ENCODE measurements around the gene MOXD1. TPM values are rescaled to one million over a fixed set of nuclear protein-coding genes. Genes with fewer than 3 reads are reported as not detected.

The MOXD1 gene
- total RNA-seq, 1 donor from 2014 or later, result 1.6 TPM

DNA sequence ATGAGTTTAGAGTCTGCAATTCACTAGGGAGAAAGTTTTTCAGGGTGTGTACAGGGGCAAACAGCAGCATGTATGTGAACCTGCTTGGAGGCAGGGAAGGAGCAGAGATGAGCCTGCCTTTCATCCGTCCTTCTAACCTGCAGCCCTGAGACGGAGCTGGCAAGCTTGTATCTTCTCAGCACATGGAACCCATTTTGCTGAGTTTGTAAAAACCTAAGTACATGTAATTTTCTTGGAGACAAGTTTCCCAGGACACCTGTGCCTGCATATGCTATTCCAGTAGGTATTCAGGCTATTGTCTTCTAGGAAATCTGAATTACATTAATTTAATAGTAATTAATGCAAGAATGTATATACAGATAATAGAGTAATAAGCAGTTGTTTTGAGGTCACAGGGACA lies 28.8 kb upstream of the MOXD1 start:
- H3K27me3 ChIP-seq (ENCODE audit: control insufficient read depth, insufficient read depth, low read length), result no peaks in the 10 kb centered on the region
- DNase-seq (ENCODE audit: low read depth), result no peak
- FAIRE-seq, result no peak
- no peaks in the 10 kb centered on the region for H3K36me3 ChIP-seq (ENCODE audit: control insufficient read depth, insufficient read depth, low read length)
- no peak for TF ChIP-seq CTCF (IDR thresholded peaks at IDR 0.05; ENCODE audit: insufficient read depth, low read length, severe bottlenecking)
- H3K4me3 ChIP-seq (ENCODE audit: low read depth, low read length), result no peak overlapping the region

DNA sequence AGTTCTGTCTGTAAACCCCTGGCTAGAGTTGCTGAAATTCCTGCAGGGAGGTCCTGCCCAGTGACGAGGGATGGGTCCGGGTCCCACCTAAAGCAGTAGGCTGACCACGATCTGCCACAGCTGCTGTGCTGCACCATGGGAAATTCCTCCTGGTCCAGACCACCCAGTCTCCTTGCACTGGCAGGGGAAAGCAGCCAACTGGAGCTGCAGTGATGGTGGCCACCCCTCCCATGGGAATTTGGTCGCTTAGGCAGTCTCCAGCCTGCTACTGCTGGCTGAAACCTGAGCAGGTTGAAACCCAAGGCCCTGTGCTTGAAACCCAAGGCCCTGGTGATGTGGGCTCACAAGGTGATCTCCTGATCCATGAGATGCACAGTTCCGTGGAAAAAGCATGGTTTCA lies 23.9 kb upstream of the MOXD1 start:
- H3K4me3 ChIP-seq (ENCODE audit: low read depth, low read length), result no peak overlapping the region
- H3K27me3 ChIP-seq (ENCODE audit: control insufficient read depth, insufficient read depth, low read length), result no peaks in the 10 kb centered on the region
- DNase-seq (ENCODE audit: low read depth), result no peak
- no peak for FAIRE-seq
- TF ChIP-seq CTCF (IDR thresholded peaks at IDR 0.05; ENCODE audit: insufficient read depth, low read length, severe bottlenecking), result no peak
- no peaks in the 10 kb centered on the region for H3K36me3 ChIP-seq (ENCODE audit: control insufficient read depth, insufficient read depth, low read length)

DNA sequence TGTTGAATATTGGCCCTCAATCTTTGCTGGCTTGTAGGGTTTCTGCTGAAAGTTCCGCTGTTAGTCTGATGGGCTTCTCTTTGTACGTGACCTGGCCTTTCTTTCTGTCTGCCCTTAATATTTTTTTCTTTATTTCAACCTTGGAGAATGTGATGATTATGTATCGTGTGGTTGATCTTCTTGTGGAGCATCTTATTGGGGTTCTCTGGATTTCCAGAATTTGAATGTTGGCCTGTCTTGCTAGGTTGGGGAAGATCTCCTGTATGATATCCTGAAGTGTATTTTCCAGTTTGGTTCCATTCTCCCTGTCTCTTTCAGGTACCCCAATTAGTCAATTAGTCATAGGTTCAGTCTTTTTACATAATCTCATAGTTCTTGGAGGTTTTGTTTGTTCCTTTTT lies 22.6 kb upstream of the MOXD1 start:
- no peak for TF ChIP-seq CTCF (IDR thresholded peaks at IDR 0.05; ENCODE audit: insufficient read depth, low read length, severe bottlenecking)
- Histone ChIP-seq H3K27me3 (ENCODE audit: control insufficient read depth, insufficient read depth, low read length) (no peaks in the 10 kb centered on the region), H3K36me3 (ENCODE audit: control insufficient read depth, insufficient read depth, low read length) (no peaks in the 10 kb centered on the region), H3K4me3 (ENCODE audit: low read depth, low read length) (no peak overlapping the region)
- no peak for FAIRE-seq
- DNase-seq (ENCODE audit: low read depth), result no peak

- FAIRE-seq (no peak), DNase-seq (ENCODE audit: low read depth) (no peak)
- Histone ChIP-seq H3K4me3 (ENCODE audit: low read depth, low read length) (no peak overlapping the region), H3K27me3 (ENCODE audit: control insufficient read depth, insufficient read depth, low read length) (no peaks in the 10 kb centered on the region), H3K36me3 (ENCODE audit: control insufficient read depth, insufficient read depth, low read length) (no peaks in the 10 kb centered on the region)
- no peak for TF ChIP-seq CTCF (IDR thresholded peaks at IDR 0.05; ENCODE audit: insufficient read depth, low read length, severe bottlenecking)
These were observed 17.1 kb upstream of the MOXD1 start for GRCh38 chr6:132418235-132418965.

DNA sequence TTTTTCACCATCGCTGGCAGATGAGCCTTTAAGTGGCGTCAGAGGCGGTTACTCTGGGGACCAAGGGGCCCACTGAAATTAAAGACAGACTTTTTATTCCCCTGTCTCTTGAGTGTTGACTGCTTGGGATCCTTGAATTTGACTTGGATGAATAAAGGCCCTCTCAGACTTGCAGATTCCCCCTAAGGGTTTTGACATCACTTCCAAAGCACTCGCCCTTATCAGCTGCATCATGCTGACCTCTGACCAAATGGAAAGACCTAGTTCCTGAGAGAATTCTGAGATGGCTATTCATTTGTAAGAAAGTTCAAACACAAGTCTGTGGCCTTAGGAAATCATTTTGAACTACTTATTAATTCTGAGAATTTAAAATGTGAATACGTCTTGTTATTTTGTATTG lies 13.5 kb upstream of the MOXD1 start:
- no peak for TF ChIP-seq CTCF (IDR thresholded peaks at IDR 0.05; ENCODE audit: insufficient read depth, low read length, severe bottlenecking)
- DNase-seq (ENCODE audit: low read depth) (no peak), FAIRE-seq (no peak)

GRCh38 chr6:132414322-132414721 lies 13.0 kb upstream of the MOXD1 start:
- no peak for FAIRE-seq
- Histone ChIP-seq H3K36me3 (ENCODE audit: control insufficient read depth, insufficient read depth, low read length) (no peaks in the 10 kb centered on the region), H3K4me3 (ENCODE audit: low read depth, low read length) (no peak overlapping the region), H3K27me3 (ENCODE audit: control insufficient read depth, insufficient read depth, low read length) (no peaks in the 10 kb centered on the region)
- no peak for DNase-seq (ENCODE audit: low read depth)
- TF ChIP-seq CTCF (IDR thresholded peaks at IDR 0.05; ENCODE audit: insufficient read depth, low read length, severe bottlenecking), result no peak

More for the DNA sequence above, 13.5 kb upstream of the MOXD1 start:
- no peaks in the 10 kb centered on the region for H3K36me3 ChIP-seq (ENCODE audit: control insufficient read depth, insufficient read depth, low read length)
- no peak overlapping the region for H3K4me3 ChIP-seq (ENCODE audit: low read depth, low read length)
- H3K27me3 ChIP-seq (ENCODE audit: control insufficient read depth, insufficient read depth, low read length), result no peaks in the 10 kb centered on the region

All from bronchial epithelial cell (primary cell).